Measurements from ENCODE around the gene RPTOR. TPM values are rescaled to one million over a fixed set of nuclear protein-coding genes. Genes with fewer than 3 reads are reported as not detected.
A peak's percentile ranks its signal among the peaks of the same experiment; 100 is the strongest.

The RPTOR gene
- polyA plus RNA-seq, 1 of the 3 experiments (the other 2 are of a cell fraction), result 14.9 TPM

GRCh38 chr17:80922580-80923160, 378.0 kb downstream of the RPTOR start:
- Histone ChIP-seq H3K36me3 (replicated peaks in 1 of 2; ENCODE audit: control insufficient read depth in 1 of 2, insufficient read depth in 2 of 2, low read length in 1 of 2) (peaks cover 13 to 77% of the 10 kb centered on the region in 2 experiments), H3K27me3 (ENCODE audit: insufficient read depth) (no peaks in the 10 kb centered on the region), H3K4me1 (ENCODE audit: control insufficient read depth in 1 of 2, insufficient read depth in 2 of 2, low read depth in 1 of 2, low read length in 1 of 2) (no peaks in the 10 kb centered on the region), H3K27ac (ENCODE audit: low read depth in 2 of 2, low read length in 1 of 2) (no peak overlapping the region), H3K4me3 (ENCODE audit: low read depth in 2 of 2, low read length in 1 of 2) (no peak overlapping the region), H3K4me2 (no peak overlapping the region), H3K9ac (no peak overlapping the region), H3K9me2 (no peaks in the 10 kb centered on the region), H3K9me3 (no peaks in the 10 kb centered on the region), H4K20me1 (ENCODE audit: insufficient read depth) (no peaks in the 10 kb centered on the region), H3K79me2 (ENCODE audit: insufficient read depth) (no peaks in the 10 kb centered on the region), H2AFZ (ENCODE audit: low read depth) (no peak overlapping the region), H3F3A (replicated peaks; ENCODE audit: insufficient read depth) (no peaks in the 10 kb centered on the region)
- 96% methylated on average over 33 of the region's 33 CpGs for WGBS (ENCODE audit: low lambda C conversion rate)
- DNase-seq, result peak; percentile 31
- POLR2A ChIA-PET, result no interaction called here
- CTCF ChIA-PET, result interaction anchor here (1.4 kb wide), 1 partner anchor 11 kb away, joined by 8 read pairs; no protein-coding TSS in a partner anchor
- TF ChIP-seq MAX (IDR thresholded peaks at IDR 0.05; ENCODE audit: low read depth) (no peak), USF1 (IDR thresholded peaks at IDR 0.05; ENCODE audit: borderline replicate concordance, low read depth) (no peak), ZBTB33 (IDR thresholded peaks at IDR 0.05; ENCODE audit: borderline replicate concordance, low read depth) (no peak), YY1 (IDR thresholded peaks at IDR 0.05; ENCODE audit: low read depth) (no peak), RFX5 (IDR thresholded peaks at IDR 0.05; ENCODE audit: low read length) (no peak), EZH2phosphoT487 (IDR thresholded peaks at IDR 0.05; ENCODE audit: borderline replicate concordance, low read depth) (no peak), ELF1 (IDR thresholded peaks at IDR 0.05) (no peak), MEF2A (IDR thresholded peaks at IDR 0.05; ENCODE audit: borderline replicate concordance, low read depth) (no peak), SIN3A (IDR thresholded peaks at IDR 0.05; ENCODE audit: borderline replicate concordance, low read depth, low read length) (no peak), FOXJ3 (CRISPR knock-in tag; IDR thresholded peaks at IDR 0.05) (no peak), GATA2 (CRISPR knock-in tag; IDR thresholded peaks at IDR 0.05) (no peak), REST (IDR thresholded peaks at IDR 0.05; ENCODE audit: low read depth, low read length) (no peak), EP300 (IDR thresholded peaks at IDR 0.05; ENCODE audit: borderline replicate concordance in 1 of 2, low read depth in 1 of 2, low read length in 1 of 2) (no peak), TCF12 (IDR thresholded peaks at IDR 0.05) (no peak), CHD2 (IDR thresholded peaks at IDR 0.05; ENCODE audit: low read length, partially characterized antibody) (no peak), JUND (IDR thresholded peaks at IDR 0.05) (no peak), CTCF (IDR thresholded peaks at IDR 0.05) (no peak)
